ENCODE measurements around the gene BAIAP2L1.
A peak's percentile ranks its signal among the peaks of the same experiment; 100 is the strongest.

Gene BAIAP2L1

DNA sequence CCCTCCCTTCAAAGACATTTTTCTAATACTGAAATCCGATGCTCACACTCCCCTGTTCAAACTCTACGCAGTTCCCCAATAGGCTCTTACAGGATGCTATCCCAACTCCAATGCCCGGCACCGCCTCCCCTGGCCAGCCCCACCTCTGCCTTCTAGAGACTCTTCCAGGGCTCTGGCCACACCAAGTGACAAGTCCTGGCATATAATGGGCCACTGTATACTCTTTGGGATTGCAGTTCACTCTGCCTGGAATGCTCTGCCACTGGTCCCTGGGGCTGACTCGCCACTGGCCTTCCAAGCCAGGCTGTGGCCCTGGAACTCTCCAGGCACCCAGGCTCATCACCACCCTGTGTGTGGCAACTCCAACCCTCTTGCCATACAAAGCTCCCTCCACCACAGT lies 122.5 kb downstream of the BAIAP2L1 start:
- Histone ChIP-seq H3K36me3 (ENCODE audit: control insufficient read depth, insufficient read depth, low read length) (peaks cover under 1% of the 10 kb centered on the region), H3K27ac (ENCODE audit: low read depth, low read length, severe bottlenecking) (no peak overlapping the region), H3K4me1 (ENCODE audit: control insufficient read depth, insufficient read depth, low read length, poor library complexity, severe bottlenecking) (peaks cover 10% of the 10 kb centered on the region), H3K9me3 (ENCODE audit: control insufficient read depth, low read length) (no peaks in the 10 kb centered on the region), H3K4me3 (ENCODE audit: extremely low read depth, insufficient read depth, low read length, poor library complexity, severe bottlenecking) (no peak overlapping the region)
- WGBS, 2 experiments (ENCODE audit: insufficient coverage in 2 of 2) = 83 to 94% methylated on average over 3 to 5 of the region's 5 CpGs

- no peaks in the 10 kb centered on the region for H3K9me3 ChIP-seq (ENCODE audit: control insufficient read depth, low read length)
- H3K36me3 ChIP-seq (ENCODE audit: control insufficient read depth, insufficient read depth, low read length) = no peaks in the 10 kb centered on the region
- H3K27ac ChIP-seq (ENCODE audit: low read depth, low read length, severe bottlenecking) = no peak overlapping the region
- H3K4me3 ChIP-seq (ENCODE audit: extremely low read depth, insufficient read depth, low read length, poor library complexity, severe bottlenecking) = no peak overlapping the region
- H3K4me1 ChIP-seq (ENCODE audit: control insufficient read depth, insufficient read depth, low read length, poor library complexity, severe bottlenecking) = peaks cover 4% of the 10 kb centered on the region
- 86 to 100% methylated on average over 1 of the region's 5 CpGs for WGBS, 2 experiments (ENCODE audit: insufficient coverage in 2 of 2)
These were observed 124.6 kb downstream of the BAIAP2L1 start for GRCh38 chr7:98276241-98276761.

DNA sequence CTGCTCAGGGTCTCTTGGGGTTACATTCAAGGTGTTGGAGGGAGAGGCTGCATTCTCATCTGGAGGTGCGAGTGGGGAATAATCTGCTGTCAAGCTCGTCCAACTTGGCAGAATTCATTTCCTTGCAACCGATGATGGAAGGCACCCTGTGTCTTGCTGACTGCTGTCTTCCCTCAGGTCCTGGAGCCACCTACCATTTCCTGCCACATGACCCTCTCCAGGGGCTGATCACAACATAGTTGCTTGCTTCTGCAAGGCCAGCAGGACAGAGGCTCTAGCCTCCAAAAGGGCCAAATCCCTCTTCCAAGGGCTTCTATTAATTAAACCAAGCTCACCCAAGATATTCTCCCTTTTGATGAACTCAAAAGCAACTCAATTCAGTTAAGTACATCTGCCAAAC lies 133.6 kb downstream of the BAIAP2L1 start:
- H3K4me1 ChIP-seq (ENCODE audit: control insufficient read depth, insufficient read depth, low read length, poor library complexity, severe bottlenecking) = peaks cover 6% of the 10 kb centered on the region
- 92 to 94% methylated on average over 3 of the region's 3 CpGs for WGBS, 2 experiments (ENCODE audit: insufficient coverage in 2 of 2)
- no peak overlapping the region for H3K4me3 ChIP-seq (ENCODE audit: extremely low read depth, insufficient read depth, low read length, poor library complexity, severe bottlenecking)
- no peaks in the 10 kb centered on the region for H3K9me3 ChIP-seq (ENCODE audit: control insufficient read depth, low read length)
- H3K36me3 ChIP-seq (ENCODE audit: control insufficient read depth, insufficient read depth, low read length) = no peaks in the 10 kb centered on the region
- H3K27ac ChIP-seq (ENCODE audit: low read depth, low read length, severe bottlenecking) = no peak overlapping the region

DNA sequence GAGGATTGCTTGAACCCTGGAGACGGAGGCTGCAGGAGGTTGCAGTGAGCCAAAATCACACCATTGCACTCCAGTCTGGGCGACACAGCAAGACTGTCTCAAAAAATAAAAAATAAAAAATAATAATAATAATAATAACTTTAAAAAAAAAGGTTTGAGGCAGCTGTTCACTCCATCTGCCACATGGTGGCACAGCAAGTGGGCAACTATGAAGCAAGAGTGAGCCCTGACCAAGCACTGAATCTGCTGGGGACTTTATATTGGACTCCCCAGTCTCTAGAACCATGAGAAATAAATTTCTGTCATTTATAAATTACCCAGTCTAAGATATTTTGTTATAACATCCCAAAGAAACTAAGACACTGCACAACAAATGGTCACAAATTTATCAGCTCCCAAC lies 134.1 kb downstream of the BAIAP2L1 start:
- no peaks in the 10 kb centered on the region for H3K9me3 ChIP-seq (ENCODE audit: control insufficient read depth, low read length)
- no peak overlapping the region for H3K4me3 ChIP-seq (ENCODE audit: extremely low read depth, insufficient read depth, low read length, poor library complexity, severe bottlenecking)
- peaks cover under 1% of the 10 kb centered on the region for H3K36me3 ChIP-seq (ENCODE audit: control insufficient read depth, insufficient read depth, low read length)
- peaks cover 6% of the 10 kb centered on the region for H3K4me1 ChIP-seq (ENCODE audit: control insufficient read depth, insufficient read depth, low read length, poor library complexity, severe bottlenecking)
- H3K27ac ChIP-seq (ENCODE audit: low read depth, low read length, severe bottlenecking) = no peak overlapping the region
- no CpG with 5 or more reads among the region's 2 CpGs for WGBS, 2 experiments (ENCODE audit: insufficient coverage in 2 of 2)

DNA sequence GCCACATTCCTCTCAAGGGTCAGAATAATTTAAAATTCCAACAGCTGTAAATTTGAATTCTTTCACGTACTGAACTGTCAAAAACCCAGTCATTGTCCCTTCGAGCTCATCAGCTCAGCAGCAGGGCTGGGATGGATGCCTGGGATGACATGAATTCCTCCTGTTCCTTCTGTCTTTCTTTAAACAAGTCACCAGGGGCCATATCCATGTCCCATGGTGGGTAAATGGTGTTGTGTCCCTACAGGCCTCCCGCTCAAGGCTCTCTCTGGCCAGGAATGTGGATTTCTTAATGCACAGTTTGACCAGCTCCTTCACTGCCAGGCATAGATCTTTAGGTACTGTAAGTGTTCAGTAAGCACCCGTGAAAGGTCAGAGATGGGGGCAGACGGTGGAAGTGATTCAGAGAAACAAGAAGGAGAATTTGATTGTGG lies 135.0 kb downstream of the BAIAP2L1 start:
- peak overlapping the region; percentile 82 for H3K27ac ChIP-seq (ENCODE audit: low read depth, low read length, severe bottlenecking)
- H3K4me1 ChIP-seq (ENCODE audit: control insufficient read depth, insufficient read depth, low read length, poor library complexity, severe bottlenecking) = peaks cover 6% of the 10 kb centered on the region
- no peak overlapping the region for H3K4me3 ChIP-seq (ENCODE audit: extremely low read depth, insufficient read depth, low read length, poor library complexity, severe bottlenecking)
- H3K36me3 ChIP-seq (ENCODE audit: control insufficient read depth, insufficient read depth, low read length) = peaks cover 11% of the 10 kb centered on the region
- H3K9me3 ChIP-seq (ENCODE audit: control insufficient read depth, low read length) = no peaks in the 10 kb centered on the region
- WGBS, 2 experiments (ENCODE audit: insufficient coverage in 2 of 2) = 70 to 81% methylated on average over 2 to 4 of the region's 5 CpGs

- WGBS, 2 experiments (ENCODE audit: insufficient coverage in 2 of 2) = 86 to 89% methylated on average over 5 of the region's 6 CpGs
- Histone ChIP-seq H3K36me3 (ENCODE audit: control insufficient read depth, insufficient read depth, low read length) (peaks cover 22% of the 10 kb centered on the region), H3K27ac (ENCODE audit: low read depth, low read length, severe bottlenecking) (no peak overlapping the region), H3K4me3 (ENCODE audit: extremely low read depth, insufficient read depth, low read length, poor library complexity, severe bottlenecking) (no peak overlapping the region), H3K9me3 (ENCODE audit: control insufficient read depth, low read length) (no peaks in the 10 kb centered on the region), H3K4me1 (ENCODE audit: control insufficient read depth, insufficient read depth, low read length, poor library complexity, severe bottlenecking) (no peaks in the 10 kb centered on the region)
These were observed 143.2 kb downstream of the BAIAP2L1 start for GRCh38 chr7:98257701-98258100.

GRCh38 chr7:98256431-98256830 lies 144.5 kb downstream of the BAIAP2L1 start:
- no peak overlapping the region for H3K27ac ChIP-seq (ENCODE audit: low read depth, low read length, severe bottlenecking)
- H3K4me1 ChIP-seq (ENCODE audit: control insufficient read depth, insufficient read depth, low read length, poor library complexity, severe bottlenecking) = no peaks in the 10 kb centered on the region
- peaks cover 17% of the 10 kb centered on the region for H3K36me3 ChIP-seq (ENCODE audit: control insufficient read depth, insufficient read depth, low read length)
- no peaks in the 10 kb centered on the region for H3K9me3 ChIP-seq (ENCODE audit: control insufficient read depth, low read length)
- no peak overlapping the region for H3K4me3 ChIP-seq (ENCODE audit: extremely low read depth, insufficient read depth, low read length, poor library complexity, severe bottlenecking)
- 100% methylated on average over 2 to 3 of the region's 7 CpGs for WGBS, 2 experiments (ENCODE audit: insufficient coverage in 2 of 2)

DNA sequence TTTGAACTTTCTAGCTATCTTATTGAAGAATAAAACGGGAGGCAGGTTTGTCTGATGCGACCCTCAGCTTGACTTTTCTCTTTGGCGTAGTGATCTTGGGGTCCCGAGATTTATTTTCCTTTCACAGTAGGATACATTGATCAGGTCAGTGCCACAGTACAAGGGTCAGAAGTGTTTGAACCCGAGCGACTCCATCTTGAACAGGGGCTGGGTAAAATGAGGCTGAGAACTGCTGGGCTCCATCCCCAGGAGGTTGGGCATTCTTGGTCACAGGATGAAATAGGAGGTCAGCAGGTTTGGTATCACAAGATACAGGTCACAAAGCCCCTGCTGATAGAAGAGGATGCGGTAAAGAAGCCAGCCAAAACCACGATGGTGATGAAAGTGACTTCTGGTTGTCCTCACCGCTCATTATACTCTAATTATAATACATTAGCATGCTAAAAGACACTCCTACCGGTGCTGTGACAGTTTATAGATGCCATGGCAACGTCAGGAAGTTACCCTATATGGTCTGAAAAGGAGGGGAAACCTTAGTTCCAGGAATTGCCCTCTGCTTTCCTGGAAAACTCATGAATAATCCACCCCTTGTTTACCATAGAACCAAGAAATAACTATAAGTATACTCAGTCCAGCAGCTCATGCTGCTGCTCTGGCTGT lies 145.8 kb downstream of the BAIAP2L1 start:
- Histone ChIP-seq H3K36me3 (ENCODE audit: control insufficient read depth, insufficient read depth, low read length) (peaks cover 11% of the 10 kb centered on the region), H3K4me3 (ENCODE audit: extremely low read depth, insufficient read depth, low read length, poor library complexity, severe bottlenecking) (no peak overlapping the region), H3K27ac (ENCODE audit: low read depth, low read length, severe bottlenecking) (no peak overlapping the region), H3K9me3 (ENCODE audit: control insufficient read depth, low read length) (no peaks in the 10 kb centered on the region), H3K4me1 (ENCODE audit: control insufficient read depth, insufficient read depth, low read length, poor library complexity, severe bottlenecking) (peaks cover 5% of the 10 kb centered on the region)
- WGBS, 2 experiments (ENCODE audit: insufficient coverage in 2 of 2) = 90 to 98% methylated on average over 6 to 10 of the region's 11 CpGs

DNA sequence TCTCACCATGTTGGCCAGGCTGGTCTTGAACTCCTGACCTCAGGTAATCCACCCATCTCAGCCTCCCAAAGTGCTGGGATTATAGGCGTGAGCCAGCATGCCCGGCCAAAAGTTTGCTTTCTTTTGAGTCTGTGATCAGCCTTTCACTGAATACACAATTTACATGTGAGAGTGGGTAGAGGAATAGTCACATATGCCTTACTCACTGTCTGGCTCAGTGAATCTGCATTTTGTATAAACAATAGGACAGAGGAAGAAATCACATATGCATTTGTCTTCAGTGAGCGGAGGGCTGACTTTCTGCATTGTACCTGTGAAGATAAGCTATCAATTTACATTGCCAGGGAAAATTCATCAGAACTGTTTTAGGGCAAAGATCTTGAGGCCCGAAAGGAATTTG lies 146.4 kb downstream of the BAIAP2L1 start:
- Histone ChIP-seq H3K36me3 (ENCODE audit: control insufficient read depth, insufficient read depth, low read length) (peaks cover 11% of the 10 kb centered on the region), H3K4me3 (ENCODE audit: extremely low read depth, insufficient read depth, low read length, poor library complexity, severe bottlenecking) (no peak overlapping the region), H3K9me3 (ENCODE audit: control insufficient read depth, low read length) (no peaks in the 10 kb centered on the region), H3K4me1 (ENCODE audit: control insufficient read depth, insufficient read depth, low read length, poor library complexity, severe bottlenecking) (peaks cover 5% of the 10 kb centered on the region), H3K27ac (ENCODE audit: low read depth, low read length, severe bottlenecking) (no peak overlapping the region)
- 95 to 100% methylated on average over 3 to 4 of the region's 4 CpGs for WGBS, 2 experiments (ENCODE audit: insufficient coverage in 2 of 2)

GRCh38 chr7:98252425-98253054 lies 148.3 kb downstream of the BAIAP2L1 start:
- WGBS, 2 experiments (ENCODE audit: insufficient coverage in 2 of 2) = 25 to 36% methylated on average over 18 to 20 of the region's 32 CpGs
- Histone ChIP-seq H3K4me3 (ENCODE audit: extremely low read depth, insufficient read depth, low read length, poor library complexity, severe bottlenecking) (peak overlapping the region; percentile 87), H3K27ac (ENCODE audit: low read depth, low read length, severe bottlenecking) (no peak overlapping the region), H3K9me3 (ENCODE audit: control insufficient read depth, low read length) (no peaks in the 10 kb centered on the region), H3K36me3 (ENCODE audit: control insufficient read depth, insufficient read depth, low read length) (peaks cover 13% of the 10 kb centered on the region), H3K4me1 (ENCODE audit: control insufficient read depth, insufficient read depth, low read length, poor library complexity, severe bottlenecking) (peaks cover 5% of the 10 kb centered on the region)

Data from mesodermal cell (in vitro differentiated cells).